Measurements from ENCODE around the gene JMJD8.

The JMJD8 gene

DNA sequence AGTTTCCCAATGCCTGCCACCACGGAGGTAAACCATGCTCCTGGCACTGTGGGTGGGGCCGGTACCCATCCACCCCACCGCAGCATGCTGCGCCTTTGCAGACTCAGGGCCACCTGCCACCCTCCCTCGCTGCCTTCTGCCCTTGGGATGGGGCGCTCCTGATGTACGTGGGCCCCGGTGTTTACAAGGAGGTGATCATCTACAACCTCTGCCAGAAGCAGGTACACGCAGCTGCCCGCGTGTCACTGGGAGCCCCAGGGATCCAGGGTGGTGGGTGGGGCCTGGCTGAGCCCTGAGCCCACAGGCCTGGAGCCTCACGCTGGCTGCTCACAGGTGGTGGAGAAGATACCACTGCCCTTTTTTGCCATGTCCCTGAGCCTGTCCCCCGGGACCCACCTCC lies 17.6 kb downstream of the JMJD8 start (continued):
- TF ChIP-seq, protein P1, sequence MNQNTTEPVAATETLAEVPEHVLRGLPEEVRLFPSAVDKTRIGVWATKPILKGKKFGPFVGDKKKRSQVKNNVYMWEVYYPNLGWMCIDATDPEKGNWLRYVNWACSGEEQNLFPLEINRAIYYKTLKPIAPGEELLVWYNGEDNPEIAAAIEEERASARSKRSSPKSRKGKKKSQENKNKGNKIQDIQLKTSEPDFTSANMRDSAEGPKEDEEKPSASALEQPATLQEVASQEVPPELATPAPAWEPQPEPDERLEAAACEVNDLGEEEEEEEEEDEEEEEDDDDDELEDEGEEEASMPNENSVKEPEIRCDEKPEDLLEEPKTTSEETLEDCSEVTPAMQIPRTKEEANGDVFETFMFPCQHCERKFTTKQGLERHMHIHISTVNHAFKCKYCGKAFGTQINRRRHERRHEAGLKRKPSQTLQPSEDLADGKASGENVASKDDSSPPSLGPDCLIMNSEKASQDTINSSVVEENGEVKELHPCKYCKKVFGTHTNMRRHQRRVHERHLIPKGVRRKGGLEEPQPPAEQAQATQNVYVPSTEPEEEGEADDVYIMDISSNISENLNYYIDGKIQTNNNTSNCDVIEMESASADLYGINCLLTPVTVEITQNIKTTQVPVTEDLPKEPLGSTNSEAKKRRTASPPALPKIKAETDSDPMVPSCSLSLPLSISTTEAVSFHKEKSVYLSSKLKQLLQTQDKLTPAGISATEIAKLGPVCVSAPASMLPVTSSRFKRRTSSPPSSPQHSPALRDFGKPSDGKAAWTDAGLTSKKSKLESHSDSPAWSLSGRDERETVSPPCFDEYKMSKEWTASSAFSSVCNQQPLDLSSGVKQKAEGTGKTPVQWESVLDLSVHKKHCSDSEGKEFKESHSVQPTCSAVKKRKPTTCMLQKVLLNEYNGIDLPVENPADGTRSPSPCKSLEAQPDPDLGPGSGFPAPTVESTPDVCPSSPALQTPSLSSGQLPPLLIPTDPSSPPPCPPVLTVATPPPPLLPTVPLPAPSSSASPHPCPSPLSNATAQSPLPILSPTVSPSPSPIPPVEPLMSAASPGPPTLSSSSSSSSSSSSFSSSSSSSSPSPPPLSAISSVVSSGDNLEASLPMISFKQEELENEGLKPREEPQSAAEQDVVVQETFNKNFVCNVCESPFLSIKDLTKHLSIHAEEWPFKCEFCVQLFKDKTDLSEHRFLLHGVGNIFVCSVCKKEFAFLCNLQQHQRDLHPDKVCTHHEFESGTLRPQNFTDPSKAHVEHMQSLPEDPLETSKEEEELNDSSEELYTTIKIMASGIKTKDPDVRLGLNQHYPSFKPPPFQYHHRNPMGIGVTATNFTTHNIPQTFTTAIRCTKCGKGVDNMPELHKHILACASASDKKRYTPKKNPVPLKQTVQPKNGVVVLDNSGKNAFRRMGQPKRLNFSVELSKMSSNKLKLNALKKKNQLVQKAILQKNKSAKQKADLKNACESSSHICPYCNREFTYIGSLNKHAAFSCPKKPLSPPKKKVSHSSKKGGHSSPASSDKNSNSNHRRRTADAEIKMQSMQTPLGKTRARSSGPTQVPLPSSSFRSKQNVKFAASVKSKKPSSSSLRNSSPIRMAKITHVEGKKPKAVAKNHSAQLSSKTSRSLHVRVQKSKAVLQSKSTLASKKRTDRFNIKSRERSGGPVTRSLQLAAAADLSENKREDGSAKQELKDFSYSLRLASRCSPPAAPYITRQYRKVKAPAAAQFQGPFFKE (tag by site-specific recombination; IDR thresholded peaks at IDR 0.05; ENCODE audit: borderline replicate concordance): no peak
- TF ChIP-seq ZNF510 (tag by site-specific recombination; IDR thresholded peaks at IDR 0.05; ENCODE audit: insufficient replicate concordance): no peak
- TF ChIP-seq, protein P2, sequence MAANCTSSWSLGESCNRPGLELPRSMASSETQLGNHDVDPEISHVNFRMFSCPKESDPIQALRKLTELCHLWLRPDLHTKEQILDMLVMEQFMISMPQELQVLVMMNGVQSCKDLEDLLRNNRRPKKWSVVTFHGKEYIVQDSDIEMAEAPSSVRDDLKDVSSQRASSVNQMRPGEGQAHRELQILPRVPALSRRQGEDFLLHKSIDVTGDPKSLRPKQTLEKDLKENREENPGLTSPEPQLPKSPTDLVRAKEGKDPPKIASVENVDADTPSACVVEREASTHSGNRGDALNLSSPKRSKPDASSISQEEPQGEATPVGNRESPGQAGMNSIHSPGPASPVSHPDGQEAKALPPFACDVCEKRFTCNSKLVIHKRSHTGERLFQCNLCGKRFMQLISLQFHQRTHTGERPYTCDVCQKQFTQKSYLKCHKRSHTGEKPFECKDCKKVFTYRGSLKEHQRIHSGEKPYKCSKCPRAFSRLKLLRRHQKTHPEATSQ (tag by site-specific recombination; IDR thresholded peaks at IDR 0.05): no peak
- no peak for TF ChIP-seq ZNF530 (tag by site-specific recombination; IDR thresholded peaks at IDR 0.05; ENCODE audit: low read depth)
- TF ChIP-seq YY1 (tag by site-specific recombination; IDR thresholded peaks at IDR 0.05): no peak
- no peak for TF ChIP-seq ZNF391 (tag by site-specific recombination; IDR thresholded peaks at IDR 0.05; ENCODE audit: borderline replicate concordance, low read depth)
- TF ChIP-seq ZNF560 (tag by site-specific recombination; IDR thresholded peaks at IDR 0.05; ENCODE audit: borderline replicate concordance): no peak
- no peak for TF ChIP-seq ZNF623 (tag by site-specific recombination; IDR thresholded peaks at IDR 0.05)
- no peak for TF ChIP-seq SCRT2 (tag by site-specific recombination; IDR thresholded peaks at IDR 0.05)
- no peak for TF ChIP-seq ZNF175 (tag by site-specific recombination; IDR thresholded peaks at IDR 0.05)
- TF ChIP-seq ZNF433 (tag by site-specific recombination; IDR thresholded peaks at IDR 0.05; ENCODE audit: low read depth): no peak

DNA sequence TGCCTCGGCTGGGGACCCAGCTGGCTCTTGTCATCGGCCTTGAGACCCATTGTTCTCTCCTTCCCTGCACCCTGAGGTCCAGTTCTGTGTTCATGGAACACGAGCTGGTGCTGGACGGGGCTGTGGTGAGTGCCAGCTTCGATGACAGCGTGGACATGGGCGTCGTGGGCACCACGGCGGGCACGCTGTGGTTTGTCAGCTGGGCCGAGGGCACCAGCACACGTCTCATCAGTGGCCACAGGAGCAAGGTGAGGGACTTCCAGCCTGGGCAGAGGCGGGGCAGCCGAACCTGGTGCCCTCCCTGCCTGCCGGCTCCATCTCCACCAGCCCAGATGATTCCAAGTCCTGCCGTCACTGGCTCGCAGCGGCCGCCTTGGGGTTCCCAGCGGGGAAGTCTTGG lies 21.5 kb downstream of the JMJD8 start:
- Histone ChIP-seq H3K4me1 (ENCODE audit: control insufficient read depth, insufficient read depth, low read length) (peaks cover 3% of the 10 kb centered on the region; the same call in 1 of the 2 replicates), H3K36me3 (ENCODE audit: control insufficient read depth in 2 of 2, insufficient read depth in 1 of 2, low read length in 2 of 2) (peaks cover 0 to 51% of the 10 kb centered on the region in 2 experiments; a peak in 2 of 3 replicates), H3K4me3 (ENCODE audit: low read depth, low read length) (no peak overlapping the region), H3K27ac (ENCODE audit: extremely low read depth, low read depth, low read length) (no peak overlapping the region), H3K9me3 (ENCODE audit: control insufficient read depth, insufficient read depth, low read depth, low read length) (no peaks in the 10 kb centered on the region)
- ChIA-PET POLR2A (interaction anchor here (1.2 kb wide), 1 partner anchor 13 kb away, joined by 4 read pairs; the partner anchor contains the start of gene RHBDL1), CTCF (interaction anchor here (0.7 to 0.9 kb wide), 2 partner anchors 44 to 271 kb away, joined by 3 to 4 read pairs; no protein-coding TSS in a partner anchor)
- TF ChIP-seq GLIS2 (tag by site-specific recombination; IDR thresholded peaks at IDR 0.05): no peak
- TF ChIP-seq, protein P3, sequence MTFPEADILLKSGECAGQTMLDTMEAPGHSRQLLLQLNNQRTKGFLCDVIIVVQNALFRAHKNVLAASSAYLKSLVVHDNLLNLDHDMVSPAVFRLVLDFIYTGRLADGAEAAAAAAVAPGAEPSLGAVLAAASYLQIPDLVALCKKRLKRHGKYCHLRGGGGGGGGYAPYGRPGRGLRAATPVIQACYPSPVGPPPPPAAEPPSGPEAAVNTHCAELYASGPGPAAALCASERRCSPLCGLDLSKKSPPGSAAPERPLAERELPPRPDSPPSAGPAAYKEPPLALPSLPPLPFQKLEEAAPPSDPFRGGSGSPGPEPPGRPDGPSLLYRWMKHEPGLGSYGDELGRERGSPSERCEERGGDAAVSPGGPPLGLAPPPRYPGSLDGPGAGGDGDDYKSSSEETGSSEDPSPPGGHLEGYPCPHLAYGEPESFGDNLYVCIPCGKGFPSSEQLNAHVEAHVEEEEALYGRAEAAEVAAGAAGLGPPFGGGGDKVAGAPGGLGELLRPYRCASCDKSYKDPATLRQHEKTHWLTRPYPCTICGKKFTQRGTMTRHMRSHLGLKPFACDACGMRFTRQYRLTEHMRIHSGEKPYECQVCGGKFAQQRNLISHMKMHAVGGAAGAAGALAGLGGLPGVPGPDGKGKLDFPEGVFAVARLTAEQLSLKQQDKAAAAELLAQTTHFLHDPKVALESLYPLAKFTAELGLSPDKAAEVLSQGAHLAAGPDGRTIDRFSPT (tag by site-specific recombination; IDR thresholded peaks at IDR 0.05): peak; percentile 71; the same call in 1 of the 2 replicates

DNA sequence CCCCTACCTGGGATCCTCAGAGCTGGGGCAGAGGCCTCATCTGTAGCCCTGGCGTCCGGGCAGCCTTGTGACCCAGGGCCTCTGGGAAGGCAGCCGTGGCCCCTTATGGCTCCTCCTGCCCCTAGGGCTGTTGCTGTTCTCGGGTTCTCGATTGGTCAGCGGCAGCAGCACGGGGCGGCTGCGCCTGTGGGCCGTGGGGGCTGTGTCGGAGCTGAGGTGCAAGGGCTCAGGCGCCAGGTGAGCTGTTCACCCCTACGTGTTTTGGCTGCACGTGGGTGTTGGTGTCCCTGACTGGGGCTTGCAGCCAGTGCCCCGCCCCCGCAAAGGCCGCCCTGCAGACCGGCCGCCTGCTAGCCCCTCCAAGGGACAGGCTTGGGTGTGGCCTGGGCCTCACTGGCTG lies 22.0 kb downstream of the JMJD8 start:
- no peak overlapping the region for H3K27ac ChIP-seq (ENCODE audit: extremely low read depth, low read depth, low read length)
- H3K4me3 ChIP-seq (ENCODE audit: low read depth, low read length): no peak overlapping the region
- CTCF ChIA-PET: interaction anchor here (0.5 to 0.9 kb wide), 4 partner anchors 13 to 758 kb away, joined by 3 to 4 read pairs (median 4); partner anchors contain the start of gene WDR90
- peaks cover 3% of the 10 kb centered on the region; the same call in 1 of the 2 replicates for H3K4me1 ChIP-seq (ENCODE audit: control insufficient read depth, insufficient read depth, low read length)
- TF ChIP-seq REPIN1 (tag by site-specific recombination; IDR thresholded peaks at IDR 0.05; ENCODE audit: low read depth) (no peak), ZNF302 (tag by site-specific recombination; IDR thresholded peaks at IDR 0.05; ENCODE audit: low read depth) (no peak), KLF10 (tag by site-specific recombination; IDR thresholded peaks at IDR 0.05) (no peak), EGR2 (tag by site-specific recombination; IDR thresholded peaks at IDR 0.05; ENCODE audit: low read depth) (peak; percentile 22; the same call in 1 of the 2 replicates), ZNF341 (tag by site-specific recombination; IDR thresholded peaks at IDR 0.05; ENCODE audit: low read depth) (no peak), ZFHX2 (tag by site-specific recombination; conservative IDR thresholded peaks at IDR 0.05) (0 out of 2 replicates have a peak, but pooled peaks have one; percentile 15)
- TF ChIP-seq, protein P4, sequence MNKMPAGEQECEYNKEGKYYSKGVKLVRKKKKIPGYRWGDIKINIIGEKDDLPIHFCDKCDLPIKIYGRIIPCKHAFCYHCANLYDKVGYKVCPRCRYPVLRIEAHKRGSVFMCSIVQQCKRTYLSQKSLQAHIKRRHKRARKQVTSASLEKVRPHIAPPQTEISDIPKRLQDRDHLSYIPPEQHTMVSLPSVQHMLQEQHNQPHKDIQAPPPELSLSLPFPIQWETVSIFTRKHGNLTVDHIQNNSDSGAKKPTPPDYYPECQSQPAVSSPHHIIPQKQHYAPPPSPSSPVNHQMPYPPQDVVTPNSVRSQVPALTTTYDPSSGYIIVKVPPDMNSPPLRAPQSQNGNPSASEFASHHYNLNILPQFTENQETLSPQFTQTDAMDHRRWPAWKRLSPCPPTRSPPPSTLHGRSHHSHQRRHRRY (tag by site-specific recombination; IDR thresholded peaks at IDR 0.05): no peak
- peaks cover 0 to 56% of the 10 kb centered on the region in 2 experiments; a peak in 2 of 3 replicates for H3K36me3 ChIP-seq (ENCODE audit: control insufficient read depth in 2 of 2, insufficient read depth in 1 of 2, low read length in 2 of 2)
- H3K9me3 ChIP-seq (ENCODE audit: control insufficient read depth, insufficient read depth, low read depth, low read length): no peaks in the 10 kb centered on the region
- POLR2A ChIA-PET: interaction anchor here (1.2 kb wide), 1 partner anchor 14 kb away, joined by 4 read pairs; the partner anchor contains the start of gene RHBDL1

Measured in HEK293 (cell line).